Stimulated activated CD4-positive, alpha-beta T cell treated with anti-CD3 and anti-CD28 coated beads, Interleukin-4, amount 100 ng/mL, for 48 hours (primary cell): ENCODE results near the gene MCOLN3.

ENCODE experiments used
- DNase-seq, 2 donors: peaks; one replicate each; pipeline ENCODE4 v3.0.0-alpha.2; 2020; ENCODE audit warnings: low read depth in 2 of 2

The MCOLN3 gene

GRCh38 chr1:85048296-85049064, at the start of gene MCOLN3:
TSS of gene MCOLN3 (minus strand) at chr1:85048500. CDS start at chr1:85045360, 3,140 bp downstream.
- DNase-seq = peak in 1 of 2 donors; percentile 12

GRCh38 chr1:85093644-85094043, 45.3 kb upstream of the MCOLN3 start:
- no peak for DNase-seq

- DNase-seq = no peak
Observed at GRCh38 chr1:85091671-85092280, 43.5 kb upstream of the MCOLN3 start.

- no peak for DNase-seq
Observed at GRCh38 chr1:85090225-85090624, 41.9 kb upstream of the MCOLN3 start.

- DNase-seq = no peak
Observed at GRCh38 chr1:85089203-85089602, 40.9 kb upstream of the MCOLN3 start.

- DNase-seq = no peak
Observed at GRCh38 chr1:85088408-85088784, 40.1 kb upstream of the MCOLN3 start.

GRCh38 chr1:85087659-85088407, 39.5 kb upstream of the MCOLN3 start:
- DNase-seq = no peak

GRCh38 chr1:85085417-85085816, 37.1 kb upstream of the MCOLN3 start:
- DNase-seq = no peak

GRCh38 chr1:85078903-85079302, 30.6 kb upstream of the MCOLN3 start:
- DNase-seq = no peak

GRCh38 chr1:85074365-85074964, 26.2 kb upstream of the MCOLN3 start:
- DNase-seq = no peak

GRCh38 chr1:85070972-85071492, 22.7 kb upstream of the MCOLN3 start:
- DNase-seq = no peak

- no peak for DNase-seq
Observed at GRCh38 chr1:85068846-85069245, 20.5 kb upstream of the MCOLN3 start.

- no peak for DNase-seq
Observed at GRCh38 chr1:85065550-85065949, 17.2 kb upstream of the MCOLN3 start.

- DNase-seq = no peak
Observed at GRCh38 chr1:85062425-85063026, 14.2 kb upstream of the MCOLN3 start.

- DNase-seq = peak; percentile 71 to 86
Observed at GRCh38 chr1:85061711-85062424, 13.6 kb upstream of the MCOLN3 start.

GRCh38 chr1:85060038-85060437, 11.7 kb upstream of the MCOLN3 start:
- no peak for DNase-seq

GRCh38 chr1:85059563-85059962, 11.3 kb upstream of the MCOLN3 start:
- no peak for DNase-seq

GRCh38 chr1:85058786-85059185, 10.5 kb upstream of the MCOLN3 start:
- DNase-seq = no peak

- no peak for DNase-seq
Observed at GRCh38 chr1:85058311-85058710, 10.0 kb upstream of the MCOLN3 start.

GRCh38 chr1:85054664-85055063, 6.4 kb upstream of the MCOLN3 start:
- DNase-seq = no peak

GRCh38 chr1:85049735-85050166, 1.5 kb upstream of the MCOLN3 start:
- DNase-seq = no peak
